Neuronal stem cell (in vitro differentiated cells): ENCODE data around the gene NARS2.

ENCODE experiments used
- DNase-seq: peaks from one replicate; pipeline ENCODE4 v3.0.0-alpha.2; 2013; ENCODE audit warnings: low spot score
- H2AFZ ChIP-seq: one replicate; pipeline ENCODE4 v1.6.1; 2013; ENCODE audit warnings: mild to moderate bottlenecking, low read length, inconsistent platforms
- H2AK5ac ChIP-seq: 2 replicates; pipeline ENCODE4 v1.6.1; 2013; ENCODE audit warnings: low read depth, mild to moderate bottlenecking, inconsistent platforms, low read length, moderate library complexity, mixed read lengths
- H2BK120ac ChIP-seq: 2 replicates; pipeline ENCODE4 v1.6.1; 2013; ENCODE audit warnings: low read depth, mild to moderate bottlenecking, inconsistent platforms, low read length, moderate library complexity, mixed read lengths
- H2BK12ac ChIP-seq: one replicate; pipeline ENCODE4 v1.6.1; 2013; ENCODE audit warnings: low read length, inconsistent platforms
- H2BK15ac ChIP-seq: 2 replicates; pipeline ENCODE4 v1.6.1; 2013; ENCODE audit warnings: mild to moderate bottlenecking, low read length, inconsistent platforms, mixed read lengths
- H2BK5ac ChIP-seq: one replicate; pipeline ENCODE4 v1.6.1; 2013; ENCODE audit warnings: inconsistent platforms, mild to moderate bottlenecking, low read length, moderate library complexity
- H3K14ac ChIP-seq: one replicate; pipeline ENCODE4 v1.6.1; 2013; ENCODE audit warnings: low read length, inconsistent platforms
- H3K18ac ChIP-seq: 2 replicates; pipeline ENCODE4 v1.6.1; 2013; ENCODE audit warnings: low read length, inconsistent platforms
- H3K23ac ChIP-seq: 2 replicates; pipeline ENCODE4 v1.6.1; 2013; ENCODE audit warnings: low read depth, mild to moderate bottlenecking, mixed read lengths, low read length, inconsistent platforms; ENCODE audit not compliant: poor library complexity
- H3K27ac ChIP-seq: replicated peaks from 3 replicates; pipeline ENCODE4 v1.5.1; 2013; ENCODE audit warnings: low read length, inconsistent platforms
- H3K27me3 ChIP-seq, 3 experiments: 2 replicates each; pipeline ENCODE4 v1.6.1; 2013; ENCODE audit warnings: low read length in 3 of 3, mild to moderate bottlenecking in 2 of 3, inconsistent platforms in 1 of 3, low read depth in 1 of 3, mixed read lengths in 1 of 3, moderate library complexity in 1 of 3; ENCODE audit not compliant: control insufficient read depth in 3 of 3, insufficient read depth in 3 of 3
- H3K36me3 ChIP-seq, 2 donors: replicated peaks in 1 of 2; 2 replicates each; pipeline ENCODE4 v1.6.1; 2013; ENCODE audit warnings: low read length in 2 of 2; ENCODE audit not compliant: control insufficient read depth in 2 of 2, insufficient read depth in 2 of 2
- H3K4ac ChIP-seq: 2 replicates; pipeline ENCODE4 v1.6.1; 2013; ENCODE audit warnings: inconsistent platforms, mild to moderate bottlenecking, low read length, moderate library complexity
- H3K4me1 ChIP-seq, 2 donors: 1 replicate in 1 of 2; 2 replicates in 1 of 2; pipeline ENCODE4 v1.6.1; 2013; ENCODE audit warnings: low read length in 2 of 2, low read depth in 1 of 2; ENCODE audit not compliant: control insufficient read depth in 2 of 2, insufficient read depth in 1 of 2
- H3K4me2 ChIP-seq: one replicate; pipeline ENCODE4 v1.6.1; 2013; ENCODE audit warnings: mild to moderate bottlenecking, low read length, inconsistent platforms; ENCODE audit not compliant: insufficient read depth, poor library complexity, severe bottlenecking
- H3K4me3 ChIP-seq, 2 donors: 2 replicates each; pipeline ENCODE4 v1.5.1; 2013; ENCODE audit warnings: low read length in 2 of 2, mild to moderate bottlenecking in 2 of 2, inconsistent platforms in 1 of 2, moderate library complexity in 1 of 2
- H3K79me1 ChIP-seq: one replicate; pipeline ENCODE4 v1.6.1; 2013; ENCODE audit warnings: low read depth, mild to moderate bottlenecking, inconsistent platforms, low read length, moderate library complexity
- H3K9ac ChIP-seq: one replicate; pipeline ENCODE4 v1.6.1; 2013; ENCODE audit warnings: mild to moderate bottlenecking, low read depth, low read length, inconsistent platforms; ENCODE audit not compliant: poor library complexity
- H3K9me3 ChIP-seq, 2 donors: replicated peaks in 1 of 2; 2 replicates each; pipeline versions ENCODE3 to v1.6.1; 2013; ENCODE audit warnings: low read length in 2 of 2, mild to moderate bottlenecking in 2 of 2, inconsistent platforms in 1 of 2, low read depth in 1 of 2, mixed read lengths in 1 of 2, moderate library complexity in 1 of 2; ENCODE audit not compliant: control insufficient read depth in 2 of 2, insufficient read depth in 1 of 2
- H4K8ac ChIP-seq: one replicate; pipeline ENCODE4 v1.6.1; 2013; ENCODE audit warnings: low read depth, mild to moderate bottlenecking, inconsistent platforms, low read length, moderate library complexity
- H4K91ac ChIP-seq: one replicate; pipeline ENCODE4 v1.6.1; 2013; ENCODE audit warnings: low read length, low read depth, mild to moderate bottlenecking, inconsistent platforms; ENCODE audit not compliant: poor library complexity
- WGBS, 2 donors: extraction: QIAGEN DNeasy Blood & Tissue Kit; methylation state at CpG; one replicate each; pipeline ENCODE4 v1.1.7; 2013; ENCODE audit warnings: missing lambda C conversion rate in 2 of 2, mixed read lengths in 1 of 2; ENCODE audit not compliant: insufficient read length in 2 of 2, insufficient replicate concordance in 1 of 2; ENCODE audit errors: extremely low coverage in 2 of 2; 5-methylcytosine and 5-hydroxymethylcytosine counted together

The NARS2 gene

DNA sequence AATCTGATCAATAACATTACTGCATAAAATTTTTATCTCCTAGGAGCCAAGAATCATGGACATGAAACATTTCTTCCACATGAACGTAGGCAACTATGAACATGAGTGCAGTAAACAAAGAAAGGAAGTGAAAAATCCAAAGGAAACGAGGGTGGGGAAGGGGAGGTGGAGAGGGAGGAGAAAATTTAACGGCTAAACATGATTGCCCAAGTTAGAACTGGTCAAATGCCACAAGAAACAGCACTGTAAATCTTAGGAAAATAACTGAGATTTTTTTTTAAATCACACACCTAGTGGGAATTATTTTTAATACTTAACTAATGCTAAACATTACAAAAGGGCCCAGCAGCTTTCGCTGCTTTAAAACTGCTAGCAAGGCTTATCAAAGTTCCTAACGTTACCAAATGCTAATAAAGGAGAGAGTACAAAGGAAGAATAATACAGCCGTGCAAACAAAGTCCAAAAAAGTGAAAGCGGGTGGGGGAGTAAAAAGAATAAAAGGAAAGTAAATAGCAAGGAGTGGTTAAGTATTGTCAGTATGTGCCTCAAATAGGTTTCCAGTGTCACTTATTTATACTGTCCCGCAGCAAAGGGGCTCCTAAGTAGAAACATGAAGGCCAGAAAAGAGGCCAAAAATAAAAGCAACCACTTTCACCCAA lies 13.7 kb downstream of the NARS2 start:
- Histone ChIP-seq H3K9me3 (no peaks in the 10 kb centered on the region), H3K4me3 (no peak overlapping the region), H2BK120ac (no peak overlapping the region), H2BK12ac (no peak overlapping the region), H3K4me2 (no peak overlapping the region), H3K4ac (no peak overlapping the region), H2BK15ac (no peak overlapping the region), H4K91ac (no peak overlapping the region), H2AFZ (no peak overlapping the region), H2BK5ac (no peak overlapping the region), H2AK5ac (no peak overlapping the region), H3K23ac (no peak overlapping the region), H3K79me1 (no peaks in the 10 kb centered on the region), H3K4me1 (peaks cover 6 to 15% of the 10 kb centered on the region in 2 donors), H3K36me3 (peaks cover 6 to 62% of the 10 kb centered on the region in 2 donors), H4K8ac (no peak overlapping the region), H3K27me3 (no peaks in the 10 kb centered on the region), H3K14ac (no peak overlapping the region), H3K9ac (no peak overlapping the region), H3K27ac (no peak overlapping the region), H3K18ac (no peak overlapping the region)
- no peak for DNase-seq
- no CpG with 5 or more reads among the region's 8 CpGs for WGBS, 2 donors

DNA sequence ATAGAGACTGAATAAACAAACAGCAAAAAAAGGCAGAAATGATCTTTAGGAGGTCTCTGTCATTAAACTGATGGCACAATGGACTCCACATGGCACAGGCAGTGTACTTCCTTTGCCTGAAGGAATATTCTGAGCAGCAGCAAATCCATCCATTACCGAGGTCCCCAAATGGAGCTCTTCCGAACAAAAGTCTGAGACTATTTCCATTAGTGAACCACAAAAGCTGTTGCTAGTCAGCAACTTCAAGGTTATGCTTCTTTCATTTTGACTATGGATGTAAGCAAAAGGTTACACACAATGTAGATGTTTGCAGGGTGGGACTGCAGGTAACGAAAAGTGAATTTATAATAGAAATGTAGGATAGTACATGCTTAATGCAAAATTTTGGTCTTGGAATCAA lies 14.5 kb downstream of the NARS2 start:
- Histone ChIP-seq H3K79me1 (no peaks in the 10 kb centered on the region), H2BK12ac (no peak overlapping the region), H3K23ac (no peak overlapping the region), H3K4me3 (no peak overlapping the region), H2BK120ac (no peak overlapping the region), H3K4me2 (no peak overlapping the region), H2AK5ac (no peak overlapping the region), H2BK5ac (no peak overlapping the region), H3K27ac (no peak overlapping the region), H2AFZ (no peak overlapping the region), H3K9me3 (no peaks in the 10 kb centered on the region), H3K4ac (no peak overlapping the region), H2BK15ac (no peak overlapping the region), H3K14ac (no peak overlapping the region), H3K4me1 (peaks cover 6 to 15% of the 10 kb centered on the region in 2 donors), H4K91ac (no peak overlapping the region), H3K36me3 (peaks cover 3 to 62% of the 10 kb centered on the region in 2 donors), H4K8ac (no peak overlapping the region), H3K9ac (no peak overlapping the region), H3K18ac (no peak overlapping the region), H3K27me3 (no peaks in the 10 kb centered on the region)
- no peak for DNase-seq
- WGBS, 2 donors: no CpG with 5 or more reads among the region's 3 CpGs

DNA sequence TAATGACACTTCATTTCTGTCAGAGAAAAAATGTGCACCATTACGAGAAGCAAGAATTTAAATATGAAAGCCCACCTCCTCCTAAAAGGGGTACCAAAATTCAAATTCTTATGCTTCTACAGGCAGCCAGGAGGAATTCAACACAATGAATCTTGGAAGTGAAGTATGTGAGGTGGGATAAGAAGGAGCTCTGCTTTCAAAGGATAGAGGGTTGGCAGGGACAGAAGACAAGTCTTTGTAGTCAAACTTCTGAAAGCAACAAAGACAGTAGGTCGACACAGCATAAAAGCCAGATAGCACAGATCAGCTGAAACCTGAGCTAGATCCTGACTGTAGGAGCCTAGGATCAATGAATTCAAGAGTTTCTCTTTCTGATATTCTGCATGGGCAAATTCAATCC lies 17.4 kb downstream of the NARS2 start:
- H3K27ac ChIP-seq: no peak overlapping the region
- no peaks in the 10 kb centered on the region for H3K79me1 ChIP-seq
- no peak overlapping the region for H2BK12ac ChIP-seq
- no CpG with 5 or more reads among the region's 2 CpGs for WGBS, 2 donors
- H4K8ac ChIP-seq: no peak overlapping the region
- peaks cover 0 to 61% of the 10 kb centered on the region in 2 donors for H3K36me3 ChIP-seq
- H3K4me3 ChIP-seq: no peak overlapping the region
- no peak for DNase-seq
- H3K9ac ChIP-seq: no peak overlapping the region
- peaks cover 5 to 13% of the 10 kb centered on the region in 2 donors for H3K4me1 ChIP-seq
- no peak overlapping the region for H2BK120ac ChIP-seq
- no peak overlapping the region for H4K91ac ChIP-seq
- H2AFZ ChIP-seq: no peak overlapping the region
- no peaks in the 10 kb centered on the region for H3K27me3 ChIP-seq
- H3K14ac ChIP-seq: no peak overlapping the region
- no peak overlapping the region for H3K18ac ChIP-seq
- no peak overlapping the region for H3K4ac ChIP-seq
- H2BK15ac ChIP-seq: no peak overlapping the region
- H3K9me3 ChIP-seq: no peaks in the 10 kb centered on the region
- no peak overlapping the region for H3K4me2 ChIP-seq
- no peak overlapping the region for H3K23ac ChIP-seq
- H2BK5ac ChIP-seq: no peak overlapping the region
- no peak overlapping the region for H2AK5ac ChIP-seq

DNA sequence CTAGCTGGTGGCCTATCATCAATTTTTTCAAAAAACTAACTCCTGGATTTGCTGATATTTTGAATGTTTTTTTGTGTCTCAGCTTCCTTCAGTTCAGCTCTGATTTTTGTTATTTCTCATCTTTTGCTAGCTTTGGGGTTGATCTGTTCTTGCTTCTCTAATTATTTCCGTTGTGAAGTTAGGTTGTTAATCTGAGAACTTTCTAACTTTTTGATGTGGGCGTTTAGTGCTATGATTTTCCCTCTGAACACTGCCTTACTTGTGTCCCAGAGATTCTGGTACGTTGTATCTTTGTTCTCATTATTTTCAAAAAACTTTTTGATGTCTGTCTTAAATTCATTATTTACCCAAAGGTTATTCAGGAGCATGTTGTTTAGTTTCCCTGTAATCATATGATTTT lies 19.1 kb downstream of the NARS2 start:
- no peak overlapping the region for H3K14ac ChIP-seq
- H3K4ac ChIP-seq: no peak overlapping the region
- no peak for DNase-seq
- H2AK5ac ChIP-seq: no peak overlapping the region
- H3K27me3 ChIP-seq: no peaks in the 10 kb centered on the region
- no peak overlapping the region for H2BK5ac ChIP-seq
- no peak overlapping the region for H3K23ac ChIP-seq
- no peak overlapping the region for H3K4me2 ChIP-seq
- no peaks in the 10 kb centered on the region for H3K9me3 ChIP-seq
- H2BK12ac ChIP-seq: no peak overlapping the region
- no peak overlapping the region for H3K27ac ChIP-seq
- no peak overlapping the region for H3K9ac ChIP-seq
- no peak overlapping the region for H4K91ac ChIP-seq
- H4K8ac ChIP-seq: no peak overlapping the region
- peaks cover 3% of the 10 kb centered on the region in 2 donors for H3K4me1 ChIP-seq
- WGBS, 2 donors: no CpG with 5 or more reads among the region's 3 CpGs
- no peak overlapping the region for H2BK15ac ChIP-seq
- peaks cover 0 to 63% of the 10 kb centered on the region in 2 donors for H3K36me3 ChIP-seq
- H3K18ac ChIP-seq: no peak overlapping the region
- no peak overlapping the region for H2AFZ ChIP-seq
- no peaks in the 10 kb centered on the region for H3K79me1 ChIP-seq
- no peak overlapping the region for H3K4me3 ChIP-seq
- H2BK120ac ChIP-seq: no peak overlapping the region
